Stimulated activated CD8-positive, alpha-beta memory T cell treated with anti-CD3 and anti-CD28 coated beads, Interleukin-12 subunit alpha, Interleukin-12 subunit beta, amount 100 ng/mL, for 24 hours (primary cell): ENCODE measurements around the gene SH3D21.
A peak's percentile ranks its signal among the peaks of the same experiment; 100 is the strongest.

Source experiments
- DNase-seq: peaks from one replicate; pipeline ENCODE4 v3.0.0-alpha.2; 2020; ENCODE audit errors: extremely low read depth

SH3D21 gene

GRCh38 chr1:36303650-36304360 lies 2.4 kb upstream of the SH3D21 start:
- DNase-seq = no peak

GRCh38 chr1:36304521-36304920 lies 1.6 kb upstream of the SH3D21 start:
- DNase-seq = no peak

- no peak for DNase-seq
These were observed 926 bp upstream of the SH3D21 start for GRCh38 chr1:36304970-36305914.

GRCh38 chr1:36305915-36306209 lies 306 bp upstream of the SH3D21 start:
- DNase-seq = no peak

- DNase-seq = peak; percentile 81
These were observed 811 bp downstream of the SH3D21 start for GRCh38 chr1:36306902-36307456.

- no peak for DNase-seq
These were observed 1.6 kb downstream of the SH3D21 start for GRCh38 chr1:36307601-36308330.

- no peak for DNase-seq
These were observed 3.2 kb downstream of the SH3D21 start for GRCh38 chr1:36309397-36309796.

GRCh38 chr1:36320291-36320761 lies 14.2 kb downstream of the SH3D21 start:
- no peak for DNase-seq

- no peak for DNase-seq
These were observed 14.6 kb downstream of the SH3D21 start for GRCh38 chr1:36320767-36321118.

GRCh38 chr1:36321119-36321951 lies 15.2 kb downstream of the SH3D21 start:
- DNase-seq = no peak

- DNase-seq = no peak
These were observed 16.0 kb downstream of the SH3D21 start for GRCh38 chr1:36322041-36322785.

GRCh38 chr1:36322786-36323635 lies 16.8 kb downstream of the SH3D21 start:
- DNase-seq = no peak

GRCh38 chr1:36323636-36324352 lies 17.6 kb downstream of the SH3D21 start, which contains the start of gene EVA1B:
TSS of gene EVA1B (minus strand) at chr1:36323645. CDS start at chr1:36323037, 608 bp downstream.
- DNase-seq = no peak

- DNase-seq = no peak
These were observed 18.2 kb downstream of the SH3D21 start for GRCh38 chr1:36324353-36324703.

GRCh38 chr1:36326499-36326898 lies 20.3 kb downstream of the SH3D21 start:
- no peak for DNase-seq

- no peak for DNase-seq
These were observed 21.4 kb downstream of the SH3D21 start for GRCh38 chr1:36327421-36328087.

GRCh38 chr1:36328088-36328480 lies 21.9 kb downstream of the SH3D21 start:
- DNase-seq = no peak

GRCh38 chr1:36328713-36329112 lies 22.5 kb downstream of the SH3D21 start:
- no peak for DNase-seq
